Gastrocnemius medialis (tissue), 4 donors: ENCODE measurements around the gene FAM72A.
"Not testable (repeated sequence)": the region's sequence is repeated elsewhere in the genome, so short reads cannot be mapped to it uniquely, and the experiment has no call there.

Experiments used
- CTCF ChIP-seq, 5 experiments: fragments of 450-650 bp in 3 of 5; fragments of 200-600 bp in 2 of 5; sonication (generic) in 2 of 5; IDR thresholded peaks in 4 of 5; conservative IDR thresholded peaks in 1 of 5; 1 replicate in 4 of 5; 2 replicates in 1 of 5; pipeline ENCODE4 v1.5.1; 2016 to 2019; ENCODE audit warnings: antibody characterized with exemption in 5 of 5, mild to moderate bottlenecking in 3 of 5, moderate library complexity in 3 of 5
- POLR2A ChIP-seq, 2 donors: fragments of 450-650 bp; IDR thresholded peaks; one replicate each; pipeline ENCODE4 v1.6.1; 2017; ENCODE audit warnings: antibody characterized with exemption in 2 of 2, mild to moderate bottlenecking in 2 of 2, moderate library complexity in 2 of 2

DNA sequence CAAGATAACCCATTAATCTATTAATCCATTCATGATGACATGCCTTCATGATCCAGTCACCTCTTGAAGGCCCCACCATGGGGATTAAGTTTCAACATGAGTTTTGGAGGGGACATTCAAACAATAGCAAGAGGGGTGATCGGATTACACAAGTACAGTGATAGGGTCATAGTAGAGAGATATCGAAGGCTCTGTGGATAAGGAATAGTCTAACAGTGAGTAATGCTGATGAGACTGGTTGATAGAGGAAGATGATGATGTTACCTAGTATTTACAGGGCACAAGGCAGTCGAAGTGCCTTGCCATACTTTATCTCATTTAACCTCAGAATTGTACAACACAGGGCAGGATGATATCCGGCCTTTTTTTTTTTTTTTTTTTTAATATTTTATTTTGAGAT, 18.9 kb upstream of the FAM72A start:
- TF ChIP-seq CTCF (IDR thresholded peaks at IDR 0.05 in 4 of 5, conservative IDR thresholded peaks at IDR 0.05 in 1 of 5); POLR2A (IDR thresholded peaks at IDR 0.05): not testable (repeated sequence)
